ENCODE measurements around the gene CTSA.
"Not testable (repeated sequence)": the region's sequence is repeated elsewhere in the genome, so short reads cannot be mapped to it uniquely, and the experiment has no call there.

CTSA gene

GRCh38 chr20:45927071-45927878, 36.1 kb downstream of the CTSA start:
- no peak overlapping the region for H3K4me3 ChIP-seq (ENCODE audit: low read depth, low read length)
- TF ChIP-seq CTCF (IDR thresholded peaks at IDR 0.05; ENCODE audit: insufficient read depth, low read length, missing control alignments), result no peak
- DNase-seq (ENCODE audit: low read depth, low spot score), result no peak
- ChIA-PET POLR2A (interaction anchor here (1.1 kb wide), 2 partner anchors 22 to 33 kb away, joined by 3 read pairs; no protein-coding TSS in a partner anchor), CTCF (interaction anchor here (0.8 to 1.6 kb wide), 4 partner anchors 37 to 103 kb away, joined by 3 to 8 read pairs (median 4); partner anchors contain the start of genes CTSA and NEURL2)

- POLR2A ChIA-PET; DNase-seq (ENCODE audit: low read depth, low spot score); H3K4me3 ChIP-seq (ENCODE audit: low read depth, low read length): not testable (repeated sequence)
- CTCF ChIA-PET, result interaction anchor here (1.3 to 1.7 kb wide), 2 partner anchors 41 to 47 kb away, joined by 3 to 4 read pairs; no protein-coding TSS in a partner anchor
Measured at GRCh38 chr20:45931680-45932079, 40.5 kb downstream of the CTSA start.

- CTCF ChIA-PET, result interaction anchor here (0.8 to 3.7 kb wide), 9 partner anchors 8 to 47 kb away, joined by 3 to 23 read pairs (median 4); no protein-coding TSS in a partner anchor
- DNase-seq (ENCODE audit: low read depth, low spot score), result no peak
- H3K4me3 ChIP-seq (ENCODE audit: low read depth, low read length), result peak overlapping the region; percentile 99
- peak; percentile 22 for TF ChIP-seq CTCF (IDR thresholded peaks at IDR 0.05; ENCODE audit: insufficient read depth, low read length, missing control alignments)
- POLR2A ChIA-PET, result interaction anchor here (0.9 to 2.6 kb wide), 12 partner anchors 9 to 99 kb away, joined by 3 to 31 read pairs (median 8); partner anchors contain the start of genes CTSA, NEURL2, SNX21 and ZSWIM1
Measured at GRCh38 chr20:45933266-45934045, 42.3 kb downstream of the CTSA start.

- ChIA-PET POLR2A (interaction anchor here (0.7 to 2.6 kb wide), 19 partner anchors 10 to 100 kb away, joined by 3 to 31 read pairs (median 5); partner anchors contain the start of genes CTSA, NEURL2, SNX21 and ZSWIM1), CTCF (interaction anchor here (0.9 to 3.7 kb wide), 11 partner anchors 9 to 138 kb away, joined by 3 to 23 read pairs (median 4); no protein-coding TSS in a partner anchor)
Measured at GRCh38 chr20:45934046-45934585, 43.0 kb downstream of the CTSA start.

GRCh38 chr20:45934586-45935415, 43.7 kb downstream of the CTSA start, which contains the start of gene PCIF1:
PCIF1 (plus strand) TSS chr20:45934683; CDS start chr20:45939000, 4,317 bp downstream.
- H3K4me3 ChIP-seq (ENCODE audit: low read depth, low read length), result peak within 1 kb of the TSS; percentile 99
- peak; percentile 67 for DNase-seq (ENCODE audit: low read depth, low spot score)
- ChIA-PET CTCF (interaction anchor here (0.9 to 3.7 kb wide), 6 partner anchors 9 to 139 kb away, joined by 3 to 23 read pairs (median 4); no protein-coding TSS in a partner anchor), POLR2A (interaction anchor here (0.6 to 2.6 kb wide), 21 partner anchors 9 to 993 kb away, joined by 3 to 31 read pairs (median 5); partner anchors contain the start of genes CTSA, NEURL2, SNX21 and ZSWIM1)
- TF ChIP-seq CTCF (IDR thresholded peaks at IDR 0.05; ENCODE audit: insufficient read depth, low read length, missing control alignments), result no peak

More at GRCh38 chr20:45934046-45934585, 43.0 kb downstream of the CTSA start:
- DNase-seq (ENCODE audit: low read depth, low spot score), result no peak
- peak overlapping the region; percentile 99 for H3K4me3 ChIP-seq (ENCODE audit: low read depth, low read length)
- no peak for TF ChIP-seq CTCF (IDR thresholded peaks at IDR 0.05; ENCODE audit: insufficient read depth, low read length, missing control alignments)

Data from AG04449 (cell line).